Measurements from ENCODE around the gene SLC46A2. TPM values are rescaled to one million over a fixed set of nuclear protein-coding genes. Genes with fewer than 3 reads are reported as not detected.

The SLC46A2 gene
- total RNA-seq, 2 experiments from 2014 or later = not detected

GRCh38 chr9:112917987-112918362, 27.3 kb upstream of the SLC46A2 start:
- BruUV-seq (replicated peaks) = no TSS peak

GRCh38 chr9:112917047-112917986, 26.6 kb upstream of the SLC46A2 start:
- Histone ChIP-seq H3K27ac (ENCODE audit: low read depth, low read length, poor library complexity, severe bottlenecking) (no peak overlapping the region), H3K9me2 (ENCODE audit: insufficient read depth, low read length) (no peaks in the 10 kb centered on the region), H3K9me3 (ENCODE audit: low read length) (no peaks in the 10 kb centered on the region), H3K79me2 (ENCODE audit: insufficient read depth, low read depth, low read length) (no peaks in the 10 kb centered on the region), H4K20me1 (ENCODE audit: insufficient read depth, low read length) (no peaks in the 10 kb centered on the region), H3K4me3 (ENCODE audit: low read depth, low read length, poor library complexity, severe bottlenecking) (no peak overlapping the region), H3K4me2 (ENCODE audit: low read length) (no peak overlapping the region), H3K36me3 (ENCODE audit: insufficient read depth, low read length) (no peaks in the 10 kb centered on the region), H3K4me1 (ENCODE audit: insufficient read depth, low read length, poor library complexity, severe bottlenecking) (no peaks in the 10 kb centered on the region), H2AFZ (ENCODE audit: low read length) (no peak overlapping the region)
- intact Hi-C loops (cut with micrococcal nuclease; ENCODE audit: unreplicated experiment) = no loop called here
- TF ChIP-seq EZH2phosphoT487 (IDR thresholded peaks at IDR 0.05; ENCODE audit: borderline replicate concordance, low read depth, low read length) (no peak), CTCF (conservative IDR thresholded peaks at IDR 0.05; ENCODE audit: low read length) (no peak)
- ChIA-PET CTCF (ENCODE audit: unreplicated experiment) (no interaction called here), POLR2A (no interaction called here)
- BruUV-seq (replicated peaks) = no TSS peak
- DNase-seq (ENCODE audit: low spot score) = no peak

More at GRCh38 chr9:112917987-112918362, 27.3 kb upstream of the SLC46A2 start:
- Histone ChIP-seq H3K79me2 (ENCODE audit: insufficient read depth, low read depth, low read length) (no peaks in the 10 kb centered on the region), H3K36me3 (ENCODE audit: insufficient read depth, low read length) (no peaks in the 10 kb centered on the region), H3K9me2 (ENCODE audit: insufficient read depth, low read length) (no peaks in the 10 kb centered on the region), H3K4me3 (ENCODE audit: low read depth, low read length, poor library complexity, severe bottlenecking) (no peak overlapping the region), H2AFZ (ENCODE audit: low read length) (no peak overlapping the region), H3K4me2 (ENCODE audit: low read length) (no peak overlapping the region), H3K9me3 (ENCODE audit: low read length) (no peaks in the 10 kb centered on the region), H4K20me1 (ENCODE audit: insufficient read depth, low read length) (no peaks in the 10 kb centered on the region), H3K4me1 (ENCODE audit: insufficient read depth, low read length, poor library complexity, severe bottlenecking) (no peaks in the 10 kb centered on the region), H3K27ac (ENCODE audit: low read depth, low read length, poor library complexity, severe bottlenecking) (no peak overlapping the region)
- intact Hi-C loops (cut with micrococcal nuclease; ENCODE audit: unreplicated experiment) = no loop called here
- no peak for TF ChIP-seq CTCF (conservative IDR thresholded peaks at IDR 0.05; ENCODE audit: low read length)
- TF ChIP-seq EZH2phosphoT487 (IDR thresholded peaks at IDR 0.05; ENCODE audit: borderline replicate concordance, low read depth, low read length) = no peak
- ChIA-PET POLR2A (no interaction called here), CTCF (ENCODE audit: unreplicated experiment) (no interaction called here)
- DNase-seq (ENCODE audit: low spot score) = no peak

GRCh38 chr9:112914524-112914923, 23.8 kb upstream of the SLC46A2 start:
- ChIA-PET CTCF (ENCODE audit: unreplicated experiment) (no interaction called here), POLR2A (no interaction called here)
- no peaks in the 10 kb centered on the region for H3K79me2 ChIP-seq (ENCODE audit: insufficient read depth, low read depth, low read length)
- H3K27ac ChIP-seq (ENCODE audit: low read depth, low read length, poor library complexity, severe bottlenecking) = no peak overlapping the region
- no peaks in the 10 kb centered on the region for H3K36me3 ChIP-seq (ENCODE audit: insufficient read depth, low read length)
- H3K4me3 ChIP-seq (ENCODE audit: low read depth, low read length, poor library complexity, severe bottlenecking) = no peak overlapping the region
- intact Hi-C loops (cut with micrococcal nuclease; ENCODE audit: unreplicated experiment) = no loop called here
- no peaks in the 10 kb centered on the region for H3K4me1 ChIP-seq (ENCODE audit: insufficient read depth, low read length, poor library complexity, severe bottlenecking)
- DNase-seq (ENCODE audit: low spot score) = no peak
- no TSS peak for BruUV-seq (replicated peaks)
- TF ChIP-seq CTCF (conservative IDR thresholded peaks at IDR 0.05; ENCODE audit: low read length) = no peak
- TF ChIP-seq EZH2phosphoT487 (IDR thresholded peaks at IDR 0.05; ENCODE audit: borderline replicate concordance, low read depth, low read length) = no peak
- no peaks in the 10 kb centered on the region for H4K20me1 ChIP-seq (ENCODE audit: insufficient read depth, low read length)
- no peaks in the 10 kb centered on the region for H3K9me3 ChIP-seq (ENCODE audit: low read length)
- no peak overlapping the region for H3K4me2 ChIP-seq (ENCODE audit: low read length)
- H2AFZ ChIP-seq (ENCODE audit: low read length) = no peak overlapping the region
- no peaks in the 10 kb centered on the region for H3K9me2 ChIP-seq (ENCODE audit: insufficient read depth, low read length)

Data from OCI-LY7 (cell line).